ENCODE data around the gene VWA8. TPM values are rescaled to one million over a fixed set of nuclear protein-coding genes. Genes with fewer than 3 reads are reported as not detected.

Gene VWA8
- polyA plus RNA-seq, 3 donors: 2.0 to 4.4 (median 3.4) TPM

- H3K36me3 ChIP-seq (replicated peaks in 1 of 2; ENCODE audit: control insufficient read depth in 1 of 2, insufficient read depth in 2 of 2, low read length in 2 of 2): peaks cover 3 to 11% of the 10 kb centered on the region in 2 donors
- Mint-ChIP-seq H3K27ac (no peak overlapping the region), H3K9me3 (peaks cover 0 to 6% (median 2%) of the 10 kb centered on the region in 7 donors), H3K36me3 (peaks cover 17 to 21% of the 10 kb centered on the region in 2 donors), H3K27me3 (ENCODE audit: low read depth in 3 of 3) (no peaks in the 10 kb centered on the region), H3K4me1 (no peaks in the 10 kb centered on the region), H3K4me3 (no peak overlapping the region)
- no peaks in the 10 kb centered on the region for H3K27me3 ChIP-seq (ENCODE audit: control insufficient read depth in 2 of 2, insufficient read depth in 2 of 2, low read length in 2 of 2)
- intact Hi-C loops (cut with micrococcal nuclease): no loop called here
- no peak for TF ChIP-seq CTCF (IDR thresholded peaks at IDR 0.05)
- no peak overlapping the region for H3K27ac ChIP-seq (ENCODE audit: low read depth in 1 of 2, low read length in 2 of 2)
- H3K79me2 ChIP-seq (ENCODE audit: insufficient read depth, low read length): no peaks in the 10 kb centered on the region
- no peak overlapping the region for H3K9ac ChIP-seq (ENCODE audit: insufficient read depth, low read length, poor library complexity, severe bottlenecking)
- no peak for DNase-seq
- no peak overlapping the region for H2AFZ ChIP-seq (ENCODE audit: insufficient read depth, low read depth, low read length, poor library complexity, severe bottlenecking)
- no peaks in the 10 kb centered on the region for H4K20me1 ChIP-seq (ENCODE audit: insufficient read depth, low read length)
- WGBS (ENCODE audit: insufficient coverage): no CpG with 5 or more reads among the region's 3 CpGs
- H3K4me3 ChIP-seq (replicated peaks in 1 of 3; ENCODE audit: low read depth in 2 of 3, low read length in 3 of 3): no peak overlapping the region
- no peaks in the 10 kb centered on the region for H3K9me3 ChIP-seq (replicated peaks in 1 of 2; ENCODE audit: control insufficient read depth in 1 of 2, insufficient read depth in 1 of 2, low read length in 2 of 2)
- no peaks in the 10 kb centered on the region for H3K4me1 ChIP-seq (ENCODE audit: control insufficient read depth in 1 of 2, insufficient read depth in 2 of 2, low read length in 2 of 2)
- H3K4me2 ChIP-seq (replicated peaks; ENCODE audit: extremely low read depth, low read length, poor library complexity, severe bottlenecking): no peak overlapping the region
These were observed 344.8 kb downstream of the VWA8 start for GRCh38 chr13:41616151-41616550.

- Histone ChIP-seq H3K36me3 (replicated peaks in 1 of 2; ENCODE audit: control insufficient read depth in 1 of 2, insufficient read depth in 2 of 2, low read length in 2 of 2) (peaks cover 8 to 18% of the 10 kb centered on the region in 2 donors), H3K4me3 (replicated peaks in 1 of 3; ENCODE audit: low read depth in 2 of 3, low read length in 3 of 3) (no peak overlapping the region), H3K9me3 (replicated peaks in 1 of 2; ENCODE audit: control insufficient read depth in 1 of 2, insufficient read depth in 1 of 2, low read length in 2 of 2) (no peaks in the 10 kb centered on the region), H3K27me3 (ENCODE audit: control insufficient read depth in 2 of 2, insufficient read depth in 2 of 2, low read length in 2 of 2) (no peaks in the 10 kb centered on the region), H3K4me2 (replicated peaks; ENCODE audit: extremely low read depth, low read length, poor library complexity, severe bottlenecking) (no peak overlapping the region), H3K9ac (ENCODE audit: insufficient read depth, low read length, poor library complexity, severe bottlenecking) (no peak overlapping the region), H3K27ac (ENCODE audit: low read depth in 1 of 2, low read length in 2 of 2) (no peak overlapping the region), H3K4me1 (ENCODE audit: control insufficient read depth in 1 of 2, insufficient read depth in 2 of 2, low read length in 2 of 2) (no peaks in the 10 kb centered on the region), H2AFZ (ENCODE audit: insufficient read depth, low read depth, low read length, poor library complexity, severe bottlenecking) (no peak overlapping the region), H3K79me2 (ENCODE audit: insufficient read depth, low read length) (no peaks in the 10 kb centered on the region), H4K20me1 (ENCODE audit: insufficient read depth, low read length) (no peaks in the 10 kb centered on the region)
- Mint-ChIP-seq H3K9me3 (peaks cover 0 to 6% (median 2%) of the 10 kb centered on the region in 7 donors), H3K27me3 (ENCODE audit: low read depth in 3 of 3) (no peaks in the 10 kb centered on the region), H3K36me3 (peaks cover 24 to 27% of the 10 kb centered on the region in 2 donors), H3K4me1 (no peaks in the 10 kb centered on the region), H3K27ac (no peak overlapping the region), H3K4me3 (no peak overlapping the region)
- no peak for TF ChIP-seq CTCF (IDR thresholded peaks at IDR 0.05)
- no peak for DNase-seq
- intact Hi-C loops (cut with micrococcal nuclease): no loop called here
These were observed 345.4 kb downstream of the VWA8 start for GRCh38 chr13:41615528-41615855.
